Measurements from ENCODE around the gene OR10D3. TPM values are rescaled to one million over a fixed set of nuclear protein-coding genes. Genes with fewer than 3 reads are reported as not detected.

The OR10D3 gene
- total and polyA plus RNA-seq, 11 donors, result not detected

- no peaks in the 10 kb centered on the region for H3K36me3 ChIP-seq
- DNase-seq, result no peak
- no peaks in the 10 kb centered on the region for H3K4me1 ChIP-seq
- no peak overlapping the region for H3K4me3 ChIP-seq
- TF ChIP-seq CTCF (IDR thresholded peaks at IDR 0.05) (no peak), POLR2A (IDR thresholded peaks at IDR 0.05) (no peak)
- no peak overlapping the region for H3K27ac ChIP-seq
- no peaks in the 10 kb centered on the region for H3K27me3 ChIP-seq
- intact Hi-C loops (cut with DNase I), result no loop called here
- no peak for ATAC-seq
- H3K9me3 ChIP-seq, result no peaks in the 10 kb centered on the region
- 0 to 85% (median 21%) methylated on average over 1 of the region's 1 CpG for WGBS, 4 donors
These were observed 50.2 kb downstream of the OR10D3 start for GRCh38 chr11:124233376-124233775.

Other genes starting within 250 kb of the OR10D3 start
- not detected for gene OR4D5, start 243.7 kb upstream of the OR10D3 start, total RNA-seq
- not detected for gene OR4D5, start 243.7 kb upstream of the OR10D3 start, polyA plus RNA-seq
- not detected for gene OR6T1, start 239.5 kb upstream of the OR10D3 start, total RNA-seq
- gene OR6T1, start 239.5 kb upstream of the OR10D3 start, polyA plus RNA-seq, result not detected
- not detected for gene OR10S1, start 205.6 kb upstream of the OR10D3 start, total RNA-seq
- gene OR10S1, start 205.6 kb upstream of the OR10D3 start, polyA plus RNA-seq, result not detected
- gene OR10G6, start 188.2 kb upstream of the OR10D3 start, total RNA-seq, result not detected
- gene OR10G6, start 188.2 kb upstream of the OR10D3 start, polyA plus RNA-seq, result not detected
- gene OR10G4, start 170.3 kb upstream of the OR10D3 start, total RNA-seq, result not detected
- gene OR10G4, start 170.3 kb upstream of the OR10D3 start, polyA plus RNA-seq, result not detected
- gene OR10G9, start 160.3 kb upstream of the OR10D3 start, total RNA-seq, result not detected
- gene OR10G9, start 160.3 kb upstream of the OR10D3 start, polyA plus RNA-seq, result not detected
- gene OR10G8, start 156.5 kb upstream of the OR10D3 start, total RNA-seq, result not detected
- gene OR10G8, start 156.5 kb upstream of the OR10D3 start, polyA plus RNA-seq, result not detected
- not detected for gene OR10G7, start 142.0 kb upstream of the OR10D3 start, total RNA-seq
- gene OR10G7, start 142.0 kb upstream of the OR10D3 start, polyA plus RNA-seq, result not detected
- gene VWA5A, start 67.9 kb upstream of the OR10D3 start, total RNA-seq, result 10 to 100 TPM in 1 of 9 donors, 1 to 10 TPM in 8; 2.3 to 13.7 (median 4.2) TPM
- 1 to 10 TPM; 1.2 to 1.8 TPM for gene VWA5A, start 67.9 kb upstream of the OR10D3 start, polyA plus RNA-seq
- gene OR8G1, start 57.8 kb downstream of the OR10D3 start, total RNA-seq, result not detected
- gene OR8G1, start 57.8 kb downstream of the OR10D3 start, polyA plus RNA-seq, result not detected
- not detected for gene OR8G5, start 73.0 kb downstream of the OR10D3 start, total RNA-seq
- not detected for gene OR8G5, start 73.0 kb downstream of the OR10D3 start, polyA plus RNA-seq
- not detected for gene OR8D1, start 130.6 kb downstream of the OR10D3 start, total RNA-seq
- gene OR8D1, start 130.6 kb downstream of the OR10D3 start, polyA plus RNA-seq, result not detected
- gene OR8D2, start 136.9 kb downstream of the OR10D3 start, total RNA-seq, result not detected
- gene OR8D2, start 136.9 kb downstream of the OR10D3 start, polyA plus RNA-seq, result not detected
- not detected for gene OR8B2, start 201.2 kb downstream of the OR10D3 start, total RNA-seq
- gene OR8B2, start 201.2 kb downstream of the OR10D3 start, polyA plus RNA-seq, result not detected
- gene OR8B3, start 215.7 kb downstream of the OR10D3 start, total RNA-seq, result not detected
- gene OR8B3, start 215.7 kb downstream of the OR10D3 start, polyA plus RNA-seq, result not detected
- gene OR8B4, start 241.5 kb downstream of the OR10D3 start, total RNA-seq, result not detected
- not detected for gene OR8B4, start 241.5 kb downstream of the OR10D3 start, polyA plus RNA-seq

Data from heart left ventricle (tissue), 16 donors.